Daoy (cell line): ENCODE data around the gene SCAPER. TPM values are rescaled to one million over a fixed set of nuclear protein-coding genes. Genes with fewer than 3 reads are reported as not detected.
A peak's percentile ranks its signal among the peaks of the same experiment; 100 is the strongest.
"Not testable (repeated sequence)": the region's sequence is repeated elsewhere in the genome, so short reads cannot be mapped to it uniquely, and the experiment has no call there.

Experiments
- DNase-seq: peaks from one replicate; pipeline ENCODE4 v3.0.0-alpha.2; 2015; ENCODE audit warnings: low read depth
- total RNA-seq: library from RNA; depleted of rRNA; stranded (reverse); fragments of >200 nt; shearing (Covaris generic); gene quantifications from 2 replicates; pipeline ENCODE4 v1.2.3, GENCODE V29; 2014

SCAPER gene
- total RNA-seq, 1 experiment from 2014 or later, result 5.7 TPM

DNA sequence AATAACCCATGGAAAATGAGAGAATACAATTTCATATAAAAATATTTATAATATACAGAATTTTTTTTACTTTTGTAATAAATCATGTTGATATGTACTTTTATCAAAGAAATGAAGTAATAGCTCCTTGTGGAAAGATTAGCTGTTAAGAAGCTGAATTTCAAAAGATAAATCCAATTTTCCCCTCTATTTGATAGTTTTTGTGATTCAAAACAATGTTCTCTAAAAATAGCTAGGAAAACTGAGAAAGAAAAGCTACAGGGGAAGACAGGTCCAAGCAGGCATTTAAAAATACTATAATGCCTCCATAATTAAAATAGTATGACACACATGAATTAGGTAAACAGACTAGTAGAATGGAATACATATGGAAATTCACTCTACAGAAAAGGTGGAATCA is 44.9 kb downstream of the SCAPER start:
- DNase-seq, result no peak

DNA sequence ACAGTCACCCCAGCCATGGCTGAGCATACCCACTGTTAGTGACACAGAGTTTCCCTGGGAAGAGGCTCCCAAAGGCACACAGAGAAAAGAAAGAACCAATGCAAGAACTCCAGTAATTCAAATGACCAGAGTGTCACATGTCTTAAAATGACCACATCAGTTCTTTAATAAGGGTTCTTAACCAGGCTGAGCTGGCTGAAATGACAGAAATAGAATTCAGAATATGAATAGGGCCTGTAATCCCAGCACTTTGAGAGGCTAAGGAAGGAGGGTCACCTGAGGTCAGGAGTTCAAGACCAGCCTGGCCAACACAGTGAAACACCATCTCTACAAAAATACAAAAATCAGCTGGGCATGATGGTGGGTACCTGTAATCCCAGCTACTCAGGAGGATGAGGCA is 54.8 kb downstream of the SCAPER start:
- not testable (repeated sequence) for DNase-seq

DNA sequence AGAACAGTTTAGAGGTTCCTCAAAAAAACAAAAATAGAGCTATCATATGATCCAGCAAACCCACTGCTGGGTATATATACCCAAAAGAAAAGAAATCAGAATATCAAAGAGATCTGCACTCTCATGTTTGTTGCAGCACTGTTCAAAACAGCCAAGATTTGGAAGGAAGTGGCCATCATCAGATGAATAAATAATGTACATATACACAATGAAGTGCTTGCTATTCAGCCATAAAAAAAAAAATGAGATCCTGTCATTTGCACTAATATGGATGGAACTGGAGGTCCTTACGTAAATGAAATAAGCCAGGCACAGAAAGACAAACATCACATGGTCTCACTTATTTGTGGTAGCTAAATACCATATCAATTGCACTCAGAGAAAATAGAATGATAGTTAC is 58.4 kb downstream of the SCAPER start:
- DNase-seq, result no peak

DNA sequence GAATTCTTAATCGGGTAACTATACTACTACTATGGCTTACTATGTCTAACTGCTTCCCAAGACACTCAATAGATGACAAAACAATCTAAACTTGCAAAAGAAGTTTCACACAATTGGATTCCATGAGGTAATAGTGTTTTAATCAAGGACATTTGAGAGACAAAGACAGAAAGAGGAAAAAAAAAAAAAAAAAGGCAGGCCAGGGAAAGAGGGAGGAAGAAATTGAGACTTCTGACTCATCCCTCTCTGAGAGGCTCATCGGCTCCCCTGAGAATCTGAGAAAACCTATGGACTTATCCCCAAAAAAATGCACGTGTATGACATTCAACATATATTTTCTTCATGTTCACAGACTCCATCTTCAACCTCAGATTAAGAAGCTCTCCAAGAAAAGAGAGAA is 61.0 kb downstream of the SCAPER start:
- DNase-seq, result peak; percentile 9

DNA sequence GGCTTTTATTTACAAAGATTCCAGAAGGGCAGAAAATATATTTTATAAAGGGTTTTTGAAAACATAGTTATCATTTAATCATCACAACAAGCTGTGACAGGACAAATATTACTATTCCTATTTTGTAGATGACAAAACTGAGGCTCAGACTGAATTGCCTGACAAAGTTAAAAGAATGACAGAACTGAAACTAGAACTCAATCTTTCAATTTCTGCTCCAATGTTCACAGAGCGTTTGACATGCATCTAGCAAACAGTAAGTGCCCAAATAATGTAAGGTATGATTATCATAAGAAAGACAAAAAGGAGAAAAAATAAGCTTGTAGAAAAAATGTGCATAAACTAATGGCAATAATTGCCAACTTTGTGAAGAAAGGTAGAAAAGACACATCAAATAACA is 61.9 kb downstream of the SCAPER start:
- no peak for DNase-seq

DNA sequence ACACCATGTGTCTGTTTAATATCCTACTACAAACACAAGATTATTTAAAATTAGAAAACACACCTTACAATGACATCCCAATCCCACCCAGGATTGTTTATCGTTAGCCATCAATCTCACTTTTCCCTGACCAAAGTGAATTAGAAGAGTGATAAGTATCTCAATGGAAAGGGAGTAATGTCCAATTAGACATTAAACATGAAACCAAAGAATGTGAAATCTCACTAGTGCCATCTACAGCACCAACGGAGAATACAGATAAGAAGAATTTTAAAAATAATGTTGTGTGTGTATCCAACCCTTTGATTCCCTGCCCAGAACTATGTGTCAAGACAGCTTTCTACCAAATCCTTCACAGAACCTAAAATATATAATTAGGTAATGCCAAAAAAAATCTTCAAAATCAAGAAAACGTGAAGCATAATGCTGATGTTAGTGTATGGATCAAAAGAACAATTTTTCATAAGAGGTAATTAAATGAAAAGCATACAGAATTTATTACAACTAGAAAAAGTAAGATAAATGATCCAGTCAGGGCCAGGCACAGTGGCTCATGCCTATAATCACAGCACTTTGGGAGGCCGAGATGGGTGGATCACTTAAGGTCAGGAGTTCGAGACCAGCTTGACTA is 64.2 kb downstream of the SCAPER start:
- DNase-seq, result no peak

DNA sequence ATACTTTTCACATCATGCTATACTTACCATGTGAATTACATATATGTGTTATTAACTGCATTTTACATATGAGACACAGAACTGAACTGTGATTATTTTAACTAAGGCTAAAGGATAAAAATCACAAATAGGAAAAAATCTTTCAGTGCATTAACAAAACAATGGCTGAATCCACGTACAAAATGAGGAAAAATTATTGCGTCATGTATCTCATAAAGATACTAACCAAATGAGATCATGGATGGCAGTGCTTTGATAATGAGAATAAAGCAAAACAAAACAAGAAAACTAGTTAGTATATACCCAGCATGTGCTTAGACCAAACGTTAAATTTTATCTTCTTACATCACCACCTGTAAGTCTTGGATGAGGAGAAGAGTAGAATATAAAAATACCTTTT is 66.0 kb downstream of the SCAPER start:
- DNase-seq, result no peak

DNA sequence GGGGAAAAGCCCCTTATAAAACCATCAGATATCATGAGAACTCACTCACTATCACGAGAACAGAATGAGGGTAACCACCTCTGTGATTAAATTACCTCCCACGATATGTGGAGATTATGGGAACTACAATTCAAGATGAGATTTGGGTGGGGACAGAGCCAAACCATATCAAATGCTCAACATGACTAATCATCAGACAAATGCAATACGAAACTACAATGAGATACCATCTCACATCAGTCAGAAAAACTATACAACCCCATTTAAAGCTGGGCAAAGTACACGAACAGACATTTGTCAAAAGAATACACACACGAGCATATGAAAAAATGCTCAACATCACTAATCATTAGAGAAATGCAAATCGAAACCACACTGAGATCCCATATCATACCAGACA is 67.7 kb downstream of the SCAPER start:
- no peak for DNase-seq

DNA sequence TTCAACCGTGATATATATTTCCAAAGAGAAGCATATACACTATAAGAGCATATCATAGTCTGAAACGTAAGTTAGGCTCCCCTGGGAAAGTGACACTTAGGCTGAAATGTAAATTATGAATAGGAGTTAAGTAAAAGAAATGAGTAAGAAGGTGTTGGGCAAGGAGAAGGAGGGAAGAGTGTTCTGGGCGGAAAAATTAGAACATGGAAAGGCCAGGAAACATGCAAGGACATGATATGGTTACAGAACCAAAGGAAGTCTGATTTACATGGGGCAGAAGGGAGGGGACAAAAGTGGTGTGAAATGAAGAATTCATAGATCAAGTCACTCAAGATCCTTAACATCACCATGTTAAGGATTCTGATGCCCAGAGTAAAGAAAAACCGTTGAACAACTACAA is 75.2 kb downstream of the SCAPER start:
- DNase-seq, result no peak

DNA sequence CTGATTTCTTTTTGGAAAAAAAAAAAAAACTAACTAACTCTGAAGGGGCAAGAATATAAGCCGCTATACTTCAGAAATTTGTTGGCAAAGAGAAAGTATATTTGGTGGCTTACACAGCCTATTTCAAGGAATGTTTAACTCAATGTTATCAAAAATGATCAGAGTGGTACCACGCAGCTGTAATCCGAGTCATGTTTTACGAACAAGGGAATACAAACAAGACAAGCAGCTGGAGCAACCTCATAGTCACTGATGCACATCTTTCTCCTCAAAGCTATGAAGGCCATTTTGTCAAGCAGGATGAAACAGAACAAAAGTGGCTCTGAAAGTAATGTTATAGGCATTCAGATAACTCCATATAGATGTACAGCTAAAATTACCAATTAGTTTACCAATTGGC is 81.2 kb downstream of the SCAPER start:
- no peak for DNase-seq

DNA sequence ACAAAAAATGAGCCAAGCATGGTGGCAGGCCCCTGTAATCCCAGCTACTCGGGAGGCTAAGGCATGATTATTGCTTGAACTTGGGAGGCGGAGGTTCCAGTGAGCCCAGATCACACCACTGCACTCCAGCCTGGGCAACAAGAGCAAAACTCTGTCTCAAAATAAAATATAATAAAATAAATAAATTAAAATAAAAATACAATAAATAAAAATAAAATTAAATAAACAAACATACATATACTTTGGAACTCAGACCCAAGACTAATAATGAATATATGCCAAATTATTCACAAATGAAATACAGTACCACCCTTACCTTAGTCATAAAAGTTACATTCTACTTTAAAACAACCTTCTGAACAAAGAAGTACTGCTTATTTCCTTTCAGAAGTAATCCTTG is 81.8 kb downstream of the SCAPER start:
- no peak for DNase-seq

DNA sequence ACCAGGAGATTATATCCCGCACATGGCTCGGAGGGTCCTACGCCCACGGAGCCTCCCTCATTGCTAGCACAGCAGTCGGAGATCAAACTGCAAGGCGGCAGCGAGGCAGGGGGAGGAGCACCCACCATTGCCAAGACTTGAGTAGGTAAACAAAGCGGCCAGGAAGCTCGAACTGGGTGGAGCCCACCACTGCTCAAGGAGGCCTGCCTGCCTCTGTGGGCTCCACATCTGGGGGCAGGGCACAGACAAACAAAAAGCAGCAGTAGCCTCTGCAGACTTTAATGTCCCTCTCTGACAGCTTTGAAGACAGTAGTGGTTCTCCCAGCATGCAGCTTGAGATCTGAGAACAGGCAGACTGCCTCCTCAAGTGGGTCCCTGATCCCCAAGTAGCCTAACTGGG is 86.2 kb downstream of the SCAPER start:
- not testable (repeated sequence) for DNase-seq

DNA sequence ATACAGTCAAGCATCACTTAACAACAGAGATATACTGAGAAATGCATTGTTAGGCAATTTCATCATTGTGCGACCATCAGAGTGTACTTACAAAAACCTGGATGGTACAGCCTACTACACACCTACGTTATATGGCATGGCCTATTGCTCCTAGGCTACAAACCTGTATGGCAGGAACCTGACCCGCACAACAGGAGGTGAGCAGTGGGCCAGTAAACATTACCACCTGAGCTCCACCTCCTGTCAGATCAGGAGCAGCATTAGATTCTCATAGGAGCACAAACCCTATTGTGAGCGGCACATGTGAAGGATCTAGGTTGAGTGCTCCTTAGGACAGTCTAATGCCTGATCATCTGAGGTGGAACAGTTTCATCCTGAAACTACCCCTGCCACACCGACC is 89.7 kb downstream of the SCAPER start:
- no peak for DNase-seq

DNA sequence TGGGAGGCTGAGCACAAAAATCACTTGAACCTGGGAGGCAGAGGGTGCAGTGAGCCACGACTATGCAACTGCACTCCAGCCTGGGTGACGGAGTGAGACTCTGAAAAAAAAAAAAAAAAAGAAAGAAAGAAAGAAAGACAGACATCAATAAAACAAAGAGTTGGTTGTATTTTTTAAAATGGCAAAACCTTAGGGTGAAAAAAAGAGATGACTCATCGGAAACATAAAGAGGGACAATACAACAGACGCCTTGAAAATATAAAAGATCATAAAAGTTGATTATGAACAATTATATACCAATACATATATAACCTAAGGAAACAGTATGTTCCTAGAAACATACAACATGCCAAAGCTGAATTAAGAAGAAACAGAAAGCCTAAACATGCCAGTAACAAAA is 92.8 kb downstream of the SCAPER start:
- DNase-seq, result no peak

DNA sequence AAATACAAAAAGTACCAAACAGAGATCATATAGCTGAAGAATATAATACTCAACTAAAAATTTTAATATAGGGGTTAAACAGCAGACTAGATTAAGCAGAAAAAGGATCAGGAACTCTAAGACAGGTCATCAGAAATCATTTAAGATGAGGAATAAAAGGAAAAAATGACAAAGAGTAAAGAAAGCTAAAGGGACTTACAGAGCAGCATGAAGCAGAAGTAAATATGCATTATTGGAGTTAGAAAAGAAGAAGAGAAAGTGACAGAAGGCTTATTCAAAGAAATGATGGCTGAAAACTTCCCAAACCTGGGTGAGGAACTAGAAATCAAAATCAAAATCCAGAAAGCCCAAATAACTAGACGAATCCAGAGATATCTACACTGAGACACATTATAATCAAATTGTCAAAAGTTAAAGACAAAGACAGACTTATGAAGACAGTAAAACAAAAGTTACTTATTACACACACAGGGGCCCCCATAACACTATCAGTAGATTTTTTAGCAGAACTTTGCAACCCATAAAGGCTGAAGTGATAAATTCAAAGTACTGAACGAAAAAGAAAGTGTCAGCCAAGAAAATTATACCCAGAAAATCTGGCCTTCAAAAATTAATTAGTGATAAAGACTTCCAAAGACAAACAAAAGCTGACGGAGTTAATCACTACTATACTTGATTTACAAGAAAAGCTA is 95.6 kb downstream of the SCAPER start:
- DNase-seq, result no peak

DNA sequence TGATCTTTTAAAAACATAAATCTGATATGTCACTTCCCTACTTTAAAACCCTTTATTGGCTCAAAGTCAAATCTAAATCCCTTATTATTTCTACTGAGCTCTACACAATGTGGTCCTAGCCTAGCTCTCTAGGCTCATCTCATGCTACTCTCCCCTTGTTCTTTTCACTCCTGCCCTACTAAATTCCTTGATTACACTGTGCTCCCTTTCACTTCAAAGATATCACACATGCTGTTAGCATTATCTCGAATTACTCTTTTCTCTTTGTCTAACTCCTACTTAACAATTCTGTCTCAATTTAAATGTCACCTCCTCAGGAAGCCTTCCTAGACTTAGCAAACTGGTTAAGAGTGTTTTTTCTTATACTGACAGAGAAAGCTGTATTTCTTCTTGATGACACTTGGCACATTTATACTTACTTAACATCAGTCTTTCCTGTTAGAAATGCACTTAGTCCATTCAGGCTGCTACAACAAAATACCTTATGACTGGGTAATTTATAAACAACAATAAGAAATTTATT is 102.0 kb downstream of the SCAPER start:
- DNase-seq, result no peak

DNA sequence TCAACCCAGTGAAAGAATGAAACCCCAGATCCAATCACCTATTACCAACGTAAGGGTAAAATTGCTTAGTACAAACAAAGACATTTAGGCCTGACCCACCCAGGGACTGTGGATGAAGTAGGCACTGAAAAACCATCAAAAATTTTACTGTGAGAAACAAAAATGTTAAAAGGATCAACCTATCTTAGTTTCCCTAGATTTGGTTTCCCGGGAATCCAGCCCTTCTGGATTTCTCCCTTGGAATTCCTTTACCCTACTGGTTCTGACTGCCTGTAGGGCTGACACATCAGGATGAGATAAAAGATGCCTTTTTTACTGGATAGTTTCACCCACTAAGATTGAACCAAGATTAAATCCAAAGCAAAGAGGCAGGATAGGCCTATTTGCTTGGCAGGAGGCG is 102.7 kb downstream of the SCAPER start:
- no peak for DNase-seq

DNA sequence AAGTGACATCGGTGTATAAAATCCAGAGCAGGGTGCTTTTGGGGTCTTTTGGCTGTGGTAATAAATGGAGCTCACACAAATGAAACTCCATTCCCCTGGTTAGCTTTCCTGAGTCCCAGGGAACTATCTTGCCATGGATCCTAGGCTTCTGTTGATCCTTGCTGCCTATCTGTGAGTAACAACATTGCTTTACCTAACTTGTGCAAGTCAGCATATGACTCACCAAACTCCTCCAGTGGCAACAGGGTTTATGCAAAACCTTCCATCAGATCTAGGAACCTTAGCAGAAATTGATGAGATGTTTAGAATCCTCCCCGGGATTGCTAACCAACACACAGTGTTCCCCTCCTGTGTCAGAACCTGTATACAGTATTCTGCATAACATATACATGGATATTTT is 105.4 kb downstream of the SCAPER start:
- no peak for DNase-seq

DNA sequence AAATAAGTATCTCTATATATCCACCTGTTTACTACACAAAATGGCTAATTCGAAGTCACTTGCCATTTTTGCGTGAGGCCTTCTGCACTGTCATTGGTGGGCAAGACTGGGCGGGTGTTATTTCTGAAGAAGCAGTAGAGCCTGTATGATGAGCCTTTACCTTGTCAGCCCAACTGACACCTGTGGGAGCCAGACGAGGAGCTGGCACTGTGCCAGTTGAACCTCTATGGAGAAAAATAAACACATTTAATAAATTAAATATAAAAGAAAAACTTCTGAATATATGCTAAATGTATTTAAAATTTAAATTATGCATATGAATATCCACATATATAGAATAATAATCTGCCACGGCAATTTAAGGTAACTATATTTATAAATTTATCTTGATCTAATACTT is 109.9 kb downstream of the SCAPER start:
- no peak for DNase-seq

DNA sequence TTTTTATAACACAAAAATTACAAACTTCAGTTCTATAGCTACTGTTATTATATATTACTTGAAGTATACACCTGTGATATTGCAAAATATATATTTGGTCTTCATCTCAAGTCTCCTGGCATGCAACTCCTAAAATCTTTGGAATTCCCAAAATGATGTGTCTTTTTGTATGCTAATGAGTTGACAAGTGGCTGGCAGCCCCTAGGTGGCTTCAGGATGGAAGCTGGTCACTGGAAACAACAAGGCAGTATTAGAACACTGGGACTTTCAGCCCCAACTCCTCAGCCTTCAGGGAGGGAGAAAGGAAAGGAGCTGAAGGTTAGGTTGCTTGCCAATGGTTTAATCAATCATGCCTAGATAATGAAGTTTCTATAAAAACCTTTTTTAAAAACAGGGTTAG is 112.0 kb downstream of the SCAPER start:
- no peak for DNase-seq

DNA sequence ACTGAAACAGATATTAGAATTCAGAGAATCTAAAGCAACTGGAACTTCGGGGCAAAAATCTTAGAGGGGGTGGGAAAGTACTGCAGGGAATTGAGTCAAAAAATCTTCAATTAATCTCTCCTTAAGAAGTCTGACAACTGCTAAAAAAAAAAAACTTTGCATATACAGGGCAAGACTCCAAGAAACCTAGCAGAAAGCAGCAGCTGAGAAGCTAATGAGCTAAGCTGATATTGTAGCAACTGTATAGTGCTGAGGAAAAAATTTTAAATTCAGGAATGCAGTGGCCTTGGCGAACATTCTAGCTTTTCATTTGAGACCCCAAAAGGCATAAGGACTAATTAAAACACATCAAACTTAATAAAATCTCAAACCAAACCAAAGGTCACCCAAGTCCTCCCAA is 113.6 kb downstream of the SCAPER start:
- no peak for DNase-seq

DNA sequence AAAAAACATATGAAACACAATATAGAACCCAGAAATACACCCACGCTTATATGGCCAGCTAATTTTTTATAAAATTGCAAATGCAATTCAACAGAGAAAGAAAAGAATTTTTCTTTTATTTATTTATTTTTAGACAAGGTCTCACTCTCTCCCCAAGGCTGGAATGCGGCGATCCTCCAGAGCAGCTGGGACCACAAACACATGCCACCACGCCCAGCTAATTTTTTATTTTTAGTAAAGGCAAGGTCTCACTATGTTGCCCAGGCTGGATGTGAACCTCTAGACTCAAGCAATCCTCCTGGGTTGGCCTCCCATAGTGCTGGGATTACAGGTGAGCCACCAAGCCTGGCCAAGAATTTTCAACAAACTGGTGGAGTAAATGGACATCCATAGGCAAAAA is 117.9 kb downstream of the SCAPER start:
- no peak for DNase-seq

DNA sequence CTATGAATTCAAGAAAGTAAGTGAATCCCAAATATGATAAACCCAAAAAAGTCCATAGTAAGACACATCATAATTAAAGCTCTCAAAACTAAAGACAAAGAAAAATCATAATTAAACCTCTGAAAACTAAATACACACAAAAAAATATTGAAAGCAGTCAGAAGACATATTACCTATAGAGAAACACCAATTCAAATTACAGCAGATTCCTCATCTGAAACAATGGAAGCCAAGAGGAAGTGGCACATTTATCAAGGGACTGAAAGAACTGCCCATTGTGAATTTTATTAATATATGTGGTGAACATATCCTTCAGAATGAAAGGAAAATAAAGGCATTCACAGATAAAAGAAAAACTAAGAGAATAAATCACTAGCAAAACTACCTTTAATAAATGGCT is 128.2 kb downstream of the SCAPER start:
- no peak for DNase-seq

DNA sequence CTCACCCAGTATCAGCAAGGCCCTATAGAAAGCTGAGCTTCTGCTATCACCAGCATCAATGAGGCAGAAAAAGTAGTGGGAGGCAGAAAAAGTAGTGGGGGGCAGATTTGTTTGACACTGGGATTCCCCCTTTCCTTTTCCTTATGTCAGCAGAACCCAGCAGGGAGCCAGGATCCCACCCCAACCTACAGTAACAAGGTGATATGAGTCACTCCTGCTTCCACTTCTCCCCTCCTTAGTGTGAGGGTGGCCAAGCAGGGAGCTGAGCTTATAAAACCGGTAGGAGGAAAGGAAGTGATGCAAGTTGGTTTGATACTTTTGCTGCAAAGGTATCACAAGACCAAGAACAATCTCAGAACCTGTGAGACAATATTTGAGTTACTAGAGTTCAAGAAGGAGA is 128.7 kb downstream of the SCAPER start:
- DNase-seq, result peak; percentile 4
